Testis (tissue), 2 donors: ENCODE results near the gene HEG1.

ENCODE experiments used
- POLR2A ChIP-seq: fragments of 450-650 bp; IDR thresholded peaks from one replicate; pipeline ENCODE4 v1.6.1; 2017; ENCODE audit warnings: antibody characterized with exemption, mild to moderate bottlenecking, moderate library complexity
- TF ChIP-seq, protein P1 (sequence below), 3 experiments: fragments of 450-650 bp in 2 of 3; fragments of 200-600 bp in 1 of 3; sonication (generic) in 1 of 3; IDR thresholded peaks; one replicate each; pipeline ENCODE4 v1.5.1; 2016 to 2019; ENCODE audit warnings: antibody characterized with exemption in 3 of 3, mild to moderate bottlenecking in 2 of 3, moderate library complexity in 1 of 3

DNA sequence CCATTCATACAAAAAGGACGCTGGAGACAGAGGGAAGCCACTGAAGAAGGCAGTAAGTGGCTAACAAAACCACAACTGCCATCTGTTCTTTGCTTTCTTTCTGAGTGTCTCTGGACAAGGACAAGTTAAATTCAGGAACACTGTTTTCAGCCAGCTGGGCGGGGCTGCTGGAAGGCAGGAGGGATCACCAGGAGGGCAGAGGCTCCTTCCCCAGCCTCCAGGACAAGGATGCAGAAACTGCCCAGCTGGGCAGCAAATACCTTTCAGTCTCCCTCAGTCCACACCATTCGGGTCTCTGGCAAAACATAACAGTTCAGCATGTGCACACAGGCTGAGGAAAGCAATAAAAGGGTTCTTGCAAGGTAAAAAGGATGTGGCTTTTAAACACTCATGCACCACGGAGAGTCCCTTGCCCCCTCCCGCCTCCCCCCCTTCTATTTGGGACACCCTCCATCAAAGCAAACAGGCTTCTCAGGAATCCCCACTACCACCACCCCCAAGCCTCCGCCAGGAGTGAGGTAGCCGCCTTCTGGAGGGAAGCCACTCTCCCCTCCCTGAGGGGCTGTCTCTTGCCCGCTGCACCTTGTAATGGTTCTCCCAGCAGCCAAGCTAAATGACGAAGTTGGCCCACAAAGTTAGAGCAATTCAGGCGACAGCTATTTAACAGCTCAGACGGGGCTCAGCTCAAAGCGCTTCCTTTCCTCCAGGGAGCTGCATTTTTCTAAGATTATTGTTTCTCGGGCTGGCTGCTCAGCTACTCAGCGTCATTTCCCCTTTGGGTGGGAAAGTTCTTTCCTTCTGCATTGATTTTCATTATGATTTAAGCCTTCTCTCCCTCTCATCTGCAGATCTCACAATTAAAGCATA, 3.8 kb downstream of the HEG1 start:
- TF ChIP-seq, protein P1, sequence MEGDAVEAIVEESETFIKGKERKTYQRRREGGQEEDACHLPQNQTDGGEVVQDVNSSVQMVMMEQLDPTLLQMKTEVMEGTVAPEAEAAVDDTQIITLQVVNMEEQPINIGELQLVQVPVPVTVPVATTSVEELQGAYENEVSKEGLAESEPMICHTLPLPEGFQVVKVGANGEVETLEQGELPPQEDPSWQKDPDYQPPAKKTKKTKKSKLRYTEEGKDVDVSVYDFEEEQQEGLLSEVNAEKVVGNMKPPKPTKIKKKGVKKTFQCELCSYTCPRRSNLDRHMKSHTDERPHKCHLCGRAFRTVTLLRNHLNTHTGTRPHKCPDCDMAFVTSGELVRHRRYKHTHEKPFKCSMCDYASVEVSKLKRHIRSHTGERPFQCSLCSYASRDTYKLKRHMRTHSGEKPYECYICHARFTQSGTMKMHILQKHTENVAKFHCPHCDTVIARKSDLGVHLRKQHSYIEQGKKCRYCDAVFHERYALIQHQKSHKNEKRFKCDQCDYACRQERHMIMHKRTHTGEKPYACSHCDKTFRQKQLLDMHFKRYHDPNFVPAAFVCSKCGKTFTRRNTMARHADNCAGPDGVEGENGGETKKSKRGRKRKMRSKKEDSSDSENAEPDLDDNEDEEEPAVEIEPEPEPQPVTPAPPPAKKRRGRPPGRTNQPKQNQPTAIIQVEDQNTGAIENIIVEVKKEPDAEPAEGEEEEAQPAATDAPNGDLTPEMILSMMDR (IDR thresholded peaks at IDR 0.05): no peak
- TF ChIP-seq POLR2A: no peak
